Measurements from ENCODE around the gene MFSD11. TPM values are rescaled to one million over a fixed set of nuclear protein-coding genes. Genes with fewer than 3 reads are reported as not detected.
"Not testable (repeated sequence)": the region's sequence is repeated elsewhere in the genome, so short reads cannot be mapped to it uniquely, and the experiment has no call there.

MFSD11 gene
- total RNA-seq, 1 donor from 2014 or later = 39.7 TPM

- H3K36me3 Mint-ChIP-seq = peaks cover 45% of the 10 kb centered on the region
- H3K27ac Mint-ChIP-seq = peak overlapping the region; percentile 77
- peaks cover 10% of the 10 kb centered on the region for H3K4me1 Mint-ChIP-seq
- peaks cover 7% of the 10 kb centered on the region for H3K9me3 Mint-ChIP-seq
- H3K27me3 Mint-ChIP-seq (ENCODE audit: low read depth) = no peaks in the 10 kb centered on the region
- no peak for DNase-seq (ENCODE audit: low spot score in 2 of 2, unreplicated experiment in 2 of 2)
- no peak overlapping the region for H3K4me3 Mint-ChIP-seq
- TF ChIP-seq, protein P1, sequence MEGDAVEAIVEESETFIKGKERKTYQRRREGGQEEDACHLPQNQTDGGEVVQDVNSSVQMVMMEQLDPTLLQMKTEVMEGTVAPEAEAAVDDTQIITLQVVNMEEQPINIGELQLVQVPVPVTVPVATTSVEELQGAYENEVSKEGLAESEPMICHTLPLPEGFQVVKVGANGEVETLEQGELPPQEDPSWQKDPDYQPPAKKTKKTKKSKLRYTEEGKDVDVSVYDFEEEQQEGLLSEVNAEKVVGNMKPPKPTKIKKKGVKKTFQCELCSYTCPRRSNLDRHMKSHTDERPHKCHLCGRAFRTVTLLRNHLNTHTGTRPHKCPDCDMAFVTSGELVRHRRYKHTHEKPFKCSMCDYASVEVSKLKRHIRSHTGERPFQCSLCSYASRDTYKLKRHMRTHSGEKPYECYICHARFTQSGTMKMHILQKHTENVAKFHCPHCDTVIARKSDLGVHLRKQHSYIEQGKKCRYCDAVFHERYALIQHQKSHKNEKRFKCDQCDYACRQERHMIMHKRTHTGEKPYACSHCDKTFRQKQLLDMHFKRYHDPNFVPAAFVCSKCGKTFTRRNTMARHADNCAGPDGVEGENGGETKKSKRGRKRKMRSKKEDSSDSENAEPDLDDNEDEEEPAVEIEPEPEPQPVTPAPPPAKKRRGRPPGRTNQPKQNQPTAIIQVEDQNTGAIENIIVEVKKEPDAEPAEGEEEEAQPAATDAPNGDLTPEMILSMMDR (IDR thresholded peaks at IDR 0.05; ENCODE audit: unreplicated experiment) = no peak
Observed at GRCh38 chr17:76772842-76773525, 35.1 kb downstream of the MFSD11 start.

DNA sequence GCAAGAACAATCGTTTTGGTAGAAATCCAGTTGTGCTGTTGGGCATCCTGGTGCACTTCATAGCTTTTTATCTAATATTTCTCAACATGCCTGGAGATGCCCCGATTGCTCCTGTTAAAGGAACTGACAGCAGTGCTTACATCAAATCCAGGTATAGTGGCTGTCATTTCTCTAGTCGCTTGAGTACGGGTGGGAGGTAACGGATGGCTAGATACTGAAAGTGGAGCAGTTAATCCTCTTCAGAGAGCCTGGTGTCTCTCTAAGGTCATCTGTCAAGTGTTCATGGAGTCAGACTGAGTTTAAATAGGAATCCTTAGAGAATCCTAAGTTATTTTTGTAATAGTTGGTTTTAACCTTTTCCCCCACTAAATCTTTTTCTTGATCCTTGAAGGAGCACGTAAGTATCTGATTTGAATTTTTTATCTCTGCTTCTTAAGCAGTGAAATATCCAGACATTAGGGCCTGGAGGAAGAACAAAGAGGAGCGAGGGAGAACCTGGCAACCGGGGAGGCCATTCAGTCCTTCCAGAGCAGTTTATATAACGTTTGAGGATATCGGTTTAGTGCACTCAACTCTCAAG lies 37.2 kb downstream of the MFSD11 start:
- Mint-ChIP-seq H3K27me3 (ENCODE audit: low read depth) (no peaks in the 10 kb centered on the region), H3K36me3 (peaks cover 45% of the 10 kb centered on the region), H3K9me3 (no peaks in the 10 kb centered on the region), H3K27ac (peak overlapping the region; percentile 75), H3K4me1 (peaks cover 10% of the 10 kb centered on the region), H3K4me3 (no peak overlapping the region)
- TF ChIP-seq, protein P1 (IDR thresholded peaks at IDR 0.05; ENCODE audit: unreplicated experiment) = no peak
- no peak for DNase-seq (ENCODE audit: low spot score in 2 of 2, unreplicated experiment in 2 of 2)

DNA sequence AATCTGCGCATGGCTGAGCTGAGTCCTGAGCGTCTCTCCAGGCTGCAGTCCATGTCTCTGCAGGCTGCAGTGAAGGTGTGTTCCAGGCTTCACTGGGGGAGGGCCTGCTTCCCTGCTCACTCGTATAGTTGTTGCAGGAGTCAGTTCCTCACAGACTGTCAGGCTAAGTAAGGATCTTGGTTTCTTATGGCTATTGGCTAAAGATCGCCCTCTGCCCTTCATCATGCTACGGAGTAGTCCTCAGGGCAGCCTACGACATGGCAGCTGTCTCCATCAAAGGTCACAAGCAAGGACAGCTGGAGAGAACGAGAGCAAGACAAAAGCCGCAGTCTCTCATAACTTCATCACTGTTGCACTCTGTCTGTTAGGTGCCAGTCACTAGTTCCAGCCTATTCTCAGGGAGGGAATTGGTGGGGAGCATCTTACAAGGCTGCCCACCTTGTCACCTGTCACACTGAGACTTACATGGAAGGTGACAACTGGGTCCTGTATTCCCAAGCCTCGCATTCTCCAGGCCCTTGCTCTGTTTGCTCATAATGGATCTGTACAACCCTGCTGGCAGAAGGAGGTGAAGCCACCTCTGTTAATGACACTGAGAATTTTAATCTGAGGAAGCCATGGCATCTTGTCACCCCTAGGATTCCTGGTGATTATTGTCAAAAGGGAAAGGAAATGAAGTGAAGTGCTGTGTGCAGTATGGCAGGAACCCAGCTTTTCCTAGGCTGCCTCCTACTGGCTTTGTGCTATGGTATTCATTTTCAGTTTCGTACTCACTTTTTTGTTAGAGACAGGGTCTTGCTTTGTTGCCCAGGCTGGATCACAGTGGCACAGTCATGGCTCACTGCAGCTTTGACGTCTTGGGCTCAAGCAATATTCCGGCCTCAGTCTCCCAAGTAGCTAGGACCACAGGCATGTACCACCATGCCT lies 43.4 kb downstream of the MFSD11 start:
- TF ChIP-seq, protein P1 (IDR thresholded peaks at IDR 0.05; ENCODE audit: unreplicated experiment) = no peak
- Mint-ChIP-seq H3K27me3 (ENCODE audit: low read depth) (no peaks in the 10 kb centered on the region), H3K27ac (no peak overlapping the region), H3K4me1 (no peaks in the 10 kb centered on the region), H3K9me3 (no peaks in the 10 kb centered on the region), H3K4me3 (no peak overlapping the region), H3K36me3 (peaks cover 21% of the 10 kb centered on the region)
- DNase-seq (ENCODE audit: low spot score in 2 of 2, unreplicated experiment in 2 of 2) = no peak

DNA sequence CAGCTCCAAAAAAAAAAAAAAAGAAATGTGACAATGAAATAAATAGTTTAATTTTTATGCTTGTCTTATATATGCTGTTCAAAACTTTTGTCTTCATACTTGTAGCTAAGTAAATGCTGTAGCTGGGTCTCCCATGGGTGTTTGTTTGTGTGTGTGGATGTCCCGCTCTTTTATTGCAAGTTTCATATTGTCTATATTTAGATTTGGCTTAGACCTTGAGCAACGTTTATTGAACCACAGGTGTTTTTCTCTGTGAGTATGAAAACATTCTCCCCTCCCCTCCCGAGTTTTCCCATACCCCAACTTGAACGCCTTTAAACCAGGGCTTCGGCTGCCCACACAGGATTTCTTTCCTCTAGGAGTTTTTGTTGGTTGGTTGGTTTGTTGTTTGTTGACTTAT lies 45.2 kb downstream of the MFSD11 start:
- TF ChIP-seq, protein P1 (IDR thresholded peaks at IDR 0.05; ENCODE audit: unreplicated experiment) = no peak
- Mint-ChIP-seq H3K4me1 (no peaks in the 10 kb centered on the region), H3K4me3 (no peak overlapping the region), H3K9me3 (no peaks in the 10 kb centered on the region), H3K27me3 (ENCODE audit: low read depth) (no peaks in the 10 kb centered on the region), H3K36me3 (peaks cover 16% of the 10 kb centered on the region), H3K27ac (no peak overlapping the region)
- no peak for DNase-seq (ENCODE audit: low spot score in 2 of 2, unreplicated experiment in 2 of 2)

DNA sequence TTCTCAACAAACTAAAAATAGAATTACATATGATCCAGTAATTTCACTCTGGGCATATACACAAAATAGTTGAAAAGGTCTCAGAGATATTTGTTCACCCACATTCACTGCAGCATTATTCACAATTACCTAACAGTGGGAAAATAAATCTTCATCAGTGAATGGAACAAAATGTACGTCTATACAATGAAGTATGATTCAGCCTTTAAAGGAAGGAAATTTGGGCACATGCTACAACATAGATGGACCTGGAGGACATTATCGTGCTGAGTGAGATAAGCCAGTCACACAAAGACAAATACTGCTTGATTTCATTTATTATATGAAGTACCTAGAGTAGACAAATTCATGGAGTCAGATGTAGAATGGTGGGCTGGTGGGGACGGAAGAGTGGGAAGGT lies 47.0 kb downstream of the MFSD11 start:
- Mint-ChIP-seq H3K27me3 (ENCODE audit: low read depth) (no peaks in the 10 kb centered on the region), H3K9me3 (no peaks in the 10 kb centered on the region), H3K4me1 (peaks cover 7% of the 10 kb centered on the region), H3K36me3 (peaks cover 9% of the 10 kb centered on the region), H3K4me3 (no peak overlapping the region), H3K27ac (no peak overlapping the region)
- TF ChIP-seq, protein P1 (IDR thresholded peaks at IDR 0.05; ENCODE audit: unreplicated experiment) = no peak
- DNase-seq (ENCODE audit: low spot score in 2 of 2, unreplicated experiment in 2 of 2) = no peak

DNA sequence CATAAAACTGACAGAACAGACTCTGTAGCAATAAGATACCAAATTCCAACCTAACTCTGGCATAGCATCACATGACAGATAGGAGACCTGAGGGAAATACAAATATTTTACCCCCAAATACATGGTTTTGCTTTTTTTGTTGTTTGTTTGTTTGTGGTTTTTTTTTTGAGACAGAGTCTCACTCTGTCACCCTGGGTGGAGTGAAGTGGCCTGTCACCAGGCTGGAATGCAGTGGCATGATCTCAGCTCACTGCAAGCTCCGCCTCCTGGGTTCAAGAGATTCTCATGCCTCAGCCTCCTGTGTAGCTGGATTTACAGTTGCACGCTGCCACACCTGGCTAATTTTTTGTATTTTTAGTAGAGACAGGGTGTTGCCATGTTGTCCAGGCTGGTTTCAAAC lies 49.9 kb downstream of the MFSD11 start:
- peaks cover 18% of the 10 kb centered on the region for H3K4me1 Mint-ChIP-seq
- H3K27me3 Mint-ChIP-seq (ENCODE audit: low read depth); H3K9me3 Mint-ChIP-seq; H3K4me3 Mint-ChIP-seq; H3K36me3 Mint-ChIP-seq; H3K27ac Mint-ChIP-seq; DNase-seq (ENCODE audit: low spot score in 2 of 2, unreplicated experiment in 2 of 2): not testable (repeated sequence)

Data from mesothelial cell of epicardium (in vitro differentiated cells).